Measurements from ENCODE around the gene MAPK8IP2.

DNA sequence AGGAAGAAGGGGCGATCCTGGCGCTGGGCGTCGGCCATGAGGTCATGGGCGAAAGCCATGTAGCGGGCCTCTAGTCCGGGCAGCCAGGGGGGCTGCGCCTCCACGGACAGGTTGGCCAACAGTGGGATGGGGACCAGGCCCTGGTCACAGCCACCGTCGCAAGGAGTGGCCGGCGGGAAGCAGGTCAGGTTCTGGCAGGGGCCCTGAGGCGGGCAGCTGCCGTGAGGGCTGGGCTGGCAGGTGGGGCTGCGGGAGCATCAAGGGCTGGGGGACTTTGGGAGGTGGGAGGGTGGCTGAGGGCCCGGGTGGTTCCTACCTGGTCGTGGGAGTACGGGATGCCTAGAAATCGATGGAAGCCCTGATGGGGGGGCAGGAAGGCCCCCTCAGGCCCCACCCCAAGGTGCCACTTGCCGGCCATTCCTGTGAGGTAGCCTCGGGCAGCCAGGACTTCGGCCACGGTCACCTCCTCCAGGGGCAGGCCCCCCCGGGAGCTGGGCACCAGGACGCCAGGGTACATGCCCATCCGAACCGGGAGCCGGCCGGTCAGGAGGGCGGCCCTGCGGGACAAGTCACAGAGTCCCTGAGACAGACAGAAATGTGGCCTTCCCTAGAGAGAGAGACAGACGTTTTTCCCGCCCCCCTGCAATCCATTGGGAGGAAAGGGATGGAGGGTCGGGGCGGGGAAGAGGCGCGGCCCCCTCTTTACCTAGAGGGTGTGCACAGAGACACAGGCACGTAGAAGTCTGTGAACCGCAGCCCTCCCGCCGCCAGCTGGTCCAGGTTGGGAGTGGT lies 26.5 kb downstream of the MAPK8IP2 start:
- no peak for TF ChIP-seq CTCF (conservative IDR thresholded peaks at IDR 0.05 in 1 of 2, IDR thresholded peaks at IDR 0.05 in 1 of 2; ENCODE audit: low read depth in 1 of 2, low read length in 2 of 2)
- no peak for TF ChIP-seq EZH2 (IDR thresholded peaks at IDR 0.05; ENCODE audit: low read length, missing control alignments)
